H1 (cell line): Measurements from ENCODE around the gene RABEPK. TPM values are rescaled to one million over a fixed set of nuclear protein-coding genes. Genes with fewer than 3 reads are reported as not detected.

ENCODE experiments used
- CTCF ChIA-PET: fragments of 300-600 bp; sonication (Branson Sonifier 250); formaldehyde crosslinking; loops from one replicate; lab custom pipeline; 2021; ENCODE audit not compliant: partially characterized antibody; lab: Charles Lee
- POLR2A ChIA-PET: fragments of 300-600 bp; sonication (Branson Sonifier 250); formaldehyde crosslinking; loops from one replicate; lab custom pipeline; 2021; ENCODE audit warnings: inconsistent platforms; ENCODE audit not compliant: partially characterized antibody; lab: Charles Lee
- DNase-seq, 2 experiments: peaks; one replicate each; pipeline versions ENCODE4 v3.0.0 to v3.0.0-alpha.2; 2010 to 2022; ENCODE audit warnings: low spot score in 2 of 2, low read depth in 1 of 2, mixed read lengths in 1 of 2
- FAIRE-seq: peaks from 2 replicates; lab custom pipeline; 2011; peaks lifted over from hg19 to GRCh38; lab: Jason Lieb, UNC
- H2AFZ ChIP-seq: 2 replicates; pipeline ENCODE4 v1.8.1; 2012; ENCODE audit warnings: low read length, inconsistent platforms
- H2AK5ac ChIP-seq: 2 replicates; pipeline ENCODE4 v1.6.1; 2013; ENCODE audit warnings: low read depth, low read length
- H2BK120ac ChIP-seq: replicated peaks from 2 replicates; pipeline ENCODE3; 2013; ENCODE audit warnings: low read depth, low read length, inconsistent platforms
- H2BK12ac ChIP-seq: 2 replicates; pipeline ENCODE4 v1.6.1; 2013; ENCODE audit warnings: low read depth, low read length
- H2BK15ac ChIP-seq: 2 replicates; pipeline ENCODE4 v1.6.1; 2013; ENCODE audit warnings: low read length
- H2BK20ac ChIP-seq: 2 replicates; pipeline ENCODE4 v1.6.1; 2013; ENCODE audit warnings: low read length
- H2BK5ac ChIP-seq: 2 replicates; pipeline ENCODE4 v1.6.1; 2013; ENCODE audit warnings: low read depth, low read length
- H3K14ac ChIP-seq: 2 replicates; pipeline ENCODE4 v1.6.1; 2013; ENCODE audit warnings: inconsistent platforms; ENCODE audit not compliant: insufficient read length
- H3K18ac ChIP-seq: 2 replicates; pipeline ENCODE4 v1.6.1; 2013; ENCODE audit warnings: low read length; ENCODE audit errors: extremely low read depth
- H3K23ac ChIP-seq: 2 replicates; pipeline ENCODE4 v1.6.1; 2013; ENCODE audit warnings: inconsistent platforms; ENCODE audit not compliant: insufficient read length
- H3K23me2 ChIP-seq: 2 replicates; pipeline ENCODE4 v1.6.1; 2013; ENCODE audit warnings: low read depth, low read length
- H3K27ac ChIP-seq: 2 replicates; pipeline ENCODE4 v1.6.1; 2011; ENCODE audit warnings: low read depth, low read length, inconsistent platforms
- H3K27me3 ChIP-seq, 4 experiments: replicated peaks in 1 of 4; 1 replicate in 1 of 4; 2 replicates in 3 of 4; pipeline versions ENCODE4 v1.6.1 to v1.8.1; 2011 to 2013; ENCODE audit warnings: low read length in 3 of 4, mild to moderate bottlenecking in 3 of 4, inconsistent platforms in 2 of 4, mixed read lengths in 2 of 4, moderate library complexity in 1 of 4; ENCODE audit not compliant: control insufficient read depth in 3 of 4, insufficient read depth in 3 of 4; ENCODE audit errors: extremely low read depth in 1 of 4
- H3K36me3 ChIP-seq, 4 experiments: 2 replicates each; pipeline versions ENCODE4 v1.6.1 to v1.8.1; 2011 to 2013; ENCODE audit warnings: mild to moderate bottlenecking in 4 of 4, low read length in 3 of 4, moderate library complexity in 2 of 4, control low read depth in 1 of 4, inconsistent platforms in 1 of 4; ENCODE audit not compliant: insufficient read depth in 4 of 4, control insufficient read depth in 2 of 4
- H3K4ac ChIP-seq: replicated peaks from 2 replicates; pipeline ENCODE3; 2013; ENCODE audit warnings: low read length, low read depth, mixed read lengths, inconsistent platforms; ENCODE audit not compliant: insufficient read length
- H3K4me1 ChIP-seq, 4 experiments: replicated peaks in 1 of 4; 1 replicate in 1 of 4; 2 replicates in 3 of 4; pipeline versions ENCODE4 v1.6.1 to v1.8.1; 2011 to 2013; ENCODE audit warnings: low read length in 3 of 4, inconsistent platforms in 2 of 4, mixed read lengths in 1 of 4; ENCODE audit not compliant: insufficient read depth in 4 of 4, control insufficient read depth in 3 of 4
- H3K4me2 ChIP-seq, 2 experiments: 2 replicates each; pipeline versions ENCODE4 v1.6.1 to v1.8.1; 2011 to 2013; ENCODE audit warnings: low read depth in 2 of 2, low read length in 2 of 2, control low read depth in 1 of 2, inconsistent platforms in 1 of 2, mild to moderate bottlenecking in 1 of 2; ENCODE audit not compliant: insufficient read depth in 1 of 2
- H3K4me3 ChIP-seq, 4 experiments: fragments of 200-600, 300-600 bp in 1 of 4; sonication (generic), shearing (Covaris generic), sonication (Bioruptor Twin) in 1 of 4; 2 replicates each; pipeline versions ENCODE4 v1.5.1 to v1.8.1; 2011 to 2016; ENCODE audit warnings: low read length in 4 of 4, low read depth in 3 of 4, control low read depth in 2 of 4, inconsistent platforms in 2 of 4, mild to moderate bottlenecking in 2 of 4, mixed read lengths in 1 of 4, moderate library complexity in 1 of 4; ENCODE audit not compliant: insufficient read depth in 2 of 4; ENCODE audit errors: extremely low read depth in 1 of 4
- H3K56ac ChIP-seq: replicated peaks from 2 replicates; pipeline ENCODE3; 2013; ENCODE audit warnings: low read depth, mild to moderate bottlenecking, mixed read lengths, low read length, inconsistent platforms; ENCODE audit not compliant: insufficient read length
- H3K79me1 ChIP-seq: 2 replicates; pipeline ENCODE4 v1.6.1; 2013; ENCODE audit warnings: low read depth, low read length, control low read depth
- H3K79me2 ChIP-seq, 2 experiments: 2 replicates each; pipeline versions ENCODE4 v1.6.1 to v1.8.1; 2012 to 2013; ENCODE audit warnings: low read length in 2 of 2, mild to moderate bottlenecking in 2 of 2, inconsistent platforms in 1 of 2; ENCODE audit not compliant: insufficient read depth in 2 of 2, control insufficient read depth in 1 of 2
- H3K9ac ChIP-seq, 4 experiments: replicated peaks in 1 of 4; 1 replicate in 1 of 4; 2 replicates in 3 of 4; pipeline versions ENCODE4 v1.6.1 to v1.8.1; 2011 to 2013; ENCODE audit warnings: low read depth in 3 of 4, low read length in 3 of 4, control low read depth in 2 of 4, mild to moderate bottlenecking in 2 of 4, moderate library complexity in 2 of 4, inconsistent platforms in 1 of 4; ENCODE audit errors: extremely low read depth in 1 of 4
- H3K9me3 ChIP-seq, 2 experiments: 2 replicates each; pipeline versions ENCODE4 v1.6.1 to v1.8.1; 2012 to 2013; ENCODE audit warnings: mild to moderate bottlenecking in 2 of 2, moderate library complexity in 2 of 2, control low read depth in 1 of 2, inconsistent platforms in 1 of 2, low read depth in 1 of 2, low read length in 1 of 2, mixed read lengths in 1 of 2; ENCODE audit not compliant: insufficient read depth in 2 of 2
- H4K20me1 ChIP-seq, 2 experiments: replicated peaks in 1 of 2; 2 replicates each; pipeline versions ENCODE3 to v1.8.1; 2011 to 2013; ENCODE audit warnings: inconsistent platforms in 2 of 2, low read length in 2 of 2, mild to moderate bottlenecking in 1 of 2; ENCODE audit not compliant: insufficient read depth in 2 of 2, control insufficient read depth in 1 of 2
- H4K5ac ChIP-seq: 2 replicates; pipeline ENCODE4 v1.6.1; 2013; ENCODE audit warnings: low read length, low read depth, mixed read lengths, inconsistent platforms; ENCODE audit not compliant: insufficient read length
- H4K8ac ChIP-seq: 2 replicates; pipeline ENCODE4 v1.8.0; 2013; ENCODE audit warnings: mild to moderate bottlenecking, moderate library complexity, low read length, inconsistent platforms; ENCODE audit not compliant: insufficient read depth; ENCODE audit errors: extremely low read depth
- H4K91ac ChIP-seq: replicated peaks from 2 replicates; pipeline ENCODE3; 2013; ENCODE audit warnings: low read length, mixed read lengths, inconsistent platforms; ENCODE audit not compliant: insufficient read length
- ASH2L ChIP-seq: fragments of 200-600, 300-600 bp; sonication (generic); IDR thresholded peaks from one replicate; pipeline ENCODE4 v1.7.1; 2017; ENCODE audit warnings: low read length
- BCL11A ChIP-seq, 2 experiments: IDR thresholded peaks; one replicate each; pipeline ENCODE4 v1.6.1; 2011; ENCODE audit warnings: low read depth in 2 of 2, low read length in 2 of 2, mild to moderate bottlenecking in 2 of 2
- CEBPB ChIP-seq: IDR thresholded peaks from 2 replicates; pipeline ENCODE4 v1.6.1; 2012; ENCODE audit warnings: low read depth, low read length
- CHD1 ChIP-seq: IDR thresholded peaks from 2 replicates; pipeline ENCODE4 v1.6.1; 2012; ENCODE audit warnings: low read depth, low read length, improper control_type of control experiment
- CTBP2 ChIP-seq: IDR thresholded peaks from 2 replicates; pipeline ENCODE4 v1.7.0; 2011; ENCODE audit warnings: borderline replicate concordance, mild to moderate bottlenecking, moderate library complexity, mixed read lengths, low read length; ENCODE audit not compliant: insufficient read depth, insufficient read length
- EZH2 ChIP-seq: fragments of 200-600 bp; sonication (generic); IDR thresholded peaks from 2 replicates; pipeline ENCODE4 v1.7.1; 2012; ENCODE audit warnings: low read depth, mild to moderate bottlenecking, moderate library complexity, low read length, inconsistent platforms; ENCODE audit not compliant: severe bottlenecking
- HDAC6 ChIP-seq: IDR thresholded peaks from one replicate; pipeline ENCODE4 v1.7.1; 2012; ENCODE audit warnings: low read depth, mild to moderate bottlenecking, inconsistent platforms, low read length, moderate library complexity
- POLR2A ChIP-seq, 2 experiments: IDR thresholded peaks; 1 replicate in 1 of 2; 2 replicates in 1 of 2; pipeline ENCODE4 v1.6.1; 2011; ENCODE audit warnings: low read depth in 2 of 2, low read length in 2 of 2, mild to moderate bottlenecking in 2 of 2; ENCODE audit errors: control extremely low read depth in 1 of 2
- POLR2AphosphoS5 ChIP-seq: IDR thresholded peaks from 2 replicates; pipeline ENCODE4 v1.6.1; 2011; ENCODE audit warnings: low read depth, low read length
- POU5F1 ChIP-seq: IDR thresholded peaks from 2 replicates; pipeline ENCODE4 v1.6.1; 2011; ENCODE audit warnings: low read depth, mild to moderate bottlenecking, low read length, moderate library complexity
- RAD21 ChIP-seq, 2 experiments: IDR thresholded peaks in 1 of 2; conservative IDR thresholded peaks in 1 of 2; 2 replicates each; pipeline ENCODE4 v1.6.1; 2011; ENCODE audit warnings: low read depth in 2 of 2, low read length in 2 of 2, improper control_type of control experiment in 1 of 2, inconsistent platforms in 1 of 2, mild to moderate bottlenecking in 1 of 2, moderate library complexity in 1 of 2
- RNF2 ChIP-seq: fragments of 200-900, 300-1000 bp; sonication (generic); IDR thresholded peaks from 2 replicates; pipeline ENCODE4 v1.7.1; 2016; ENCODE audit warnings: borderline replicate concordance, low read depth, mild to moderate bottlenecking, antibody characterized with exemption, low read length; ENCODE audit not compliant: poor library complexity, severe bottlenecking; ENCODE audit errors: missing control alignments
- SIRT6 ChIP-seq: IDR thresholded peaks from one replicate; pipeline ENCODE4 v1.7.1; 2012; ENCODE audit warnings: low read length, inconsistent platforms
- WGBS, 2 experiments: shearing (Covaris generic) in 1 of 2; methylation state at CpG; one replicate each; pipeline versions ENCODE4 v1.1.6 to v1.1.7; 2013 to 2015; ENCODE audit warnings: low lambda C conversion rate in 2 of 2, mixed read lengths in 2 of 2, inconsistent platforms in 1 of 2, low coverage in 1 of 2, missing lambda C conversion rate in 1 of 2; ENCODE audit not compliant: insufficient replicate concordance in 2 of 2, insufficient coverage in 1 of 2, insufficient read length in 1 of 2; ENCODE audit errors: extremely low coverage in 1 of 2, missing lambda C conversion rate in 1 of 2; 5-methylcytosine and 5-hydroxymethylcytosine counted together
- polyA plus RNA-seq, 7 experiments: library from polyadenylated mRNA; depleted of rRNA in 3 of 7; stranded (reverse) in 5 of 7; unstranded in 2 of 7; fragments of >200 nt in 5 of 7; fragments of 200-250 nt in 2 of 7; gene quantifications; 1 replicate in 5 of 7; 2 replicates in 1 of 7; 4 replicates in 1 of 7; pipeline versions ENCODE4 v1.2.1 to v1.2.3, GENCODE V29; 2011 to 2013; ENCODE audit warnings: missing spikeins in 2 of 7, mixed read lengths in 2 of 7
- total RNA-seq: library from RNA; stranded (reverse); fragmentation: NEBNext Ultra II Directional; extraction: Animal tissue kit (Norgen Biotek cat#: 25700); gene quantifications from 2 replicates; pipeline ENCODE4 v1.2.1, GENCODE V29; 2021
- TF ChIP-seq, protein P1 (sequence below): IDR thresholded peaks from 2 replicates; pipeline ENCODE4 v1.6.1; 2012; ENCODE audit warnings: inconsistent platforms

RABEPK gene
- total and polyA plus RNA-seq, 2 of the 8 experiments (the other 6 are each of a cell fraction or from before 2014, with no cell fraction given): 26.3 to 34.3 TPM

DNA sequence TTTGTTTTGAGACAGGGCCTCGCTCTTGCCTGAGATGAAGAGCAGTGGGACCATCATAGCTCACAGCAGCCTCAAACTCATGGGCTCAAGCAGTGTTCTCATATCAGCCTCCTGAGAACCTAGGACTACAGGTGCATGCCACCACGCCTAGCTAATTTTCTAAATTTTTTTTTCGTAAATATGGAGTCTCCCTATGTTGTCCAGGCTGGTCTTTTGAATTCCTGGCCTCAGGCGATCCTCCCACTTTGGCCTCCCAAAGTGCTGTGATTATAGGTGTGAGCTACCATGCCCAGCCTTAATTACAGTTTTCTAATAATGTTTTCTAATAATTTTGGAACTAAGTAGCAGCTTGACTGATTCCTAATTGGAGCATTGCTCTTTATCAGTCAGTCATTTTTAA lies 76.4 kb downstream of the RABEPK start:
- DNase-seq (no peak), FAIRE-seq (no peak)
- Histone ChIP-seq H2AK5ac (no peak overlapping the region), H3K27ac (no peak overlapping the region), H3K23me2 (no peaks in the 10 kb centered on the region), H4K20me1 (no peaks in the 10 kb centered on the region), H4K5ac (no peak overlapping the region), H3K4me3 (no peak overlapping the region), H3K23ac (no peak overlapping the region), H3K79me2 (peaks cover 0 to 58% of the 10 kb centered on the region in 2 experiments; a peak in 2 of 4 replicates), H3K9me3 (no peaks in the 10 kb centered on the region), H3K79me1 (peaks cover 7% of the 10 kb centered on the region), H3K4me1 (peaks cover 0 to 4% (median 2%) of the 10 kb centered on the region in 4 experiments; a peak in 3 of 7 replicates), H2AFZ (no peak overlapping the region), H2BK15ac (no peak overlapping the region), H2BK5ac (no peak overlapping the region), H2BK120ac (no peak overlapping the region), H3K27me3 (no peaks in the 10 kb centered on the region), H2BK12ac (no peak overlapping the region), H3K18ac (no peak overlapping the region), H3K9ac (no peak overlapping the region), H4K91ac (no peak overlapping the region), H3K14ac (no peak overlapping the region), H3K4ac (no peak overlapping the region), H3K4me2 (no peak overlapping the region), H3K56ac (no peak overlapping the region), H4K8ac (no peak overlapping the region), H3K36me3 (no peaks in the 10 kb centered on the region), H2BK20ac (no peak overlapping the region)
- POLR2A ChIA-PET: interaction anchor here (1.1 to 1.3 kb wide), 2 partner anchors 15 to 36 kb away, joined by 4 to 6 read pairs; partner anchors contain the start of genes GAPVD1 and HSPA5
- WGBS, 2 experiments: 90% methylated on average over 4 of the region's 4 CpGs; no CpG with 5 or more reads in 1 of the 2 experiments
- CTCF ChIA-PET: interaction anchor here (1.4 kb wide), 1 partner anchor 24 kb away, joined by 3 read pairs; no protein-coding TSS in a partner anchor
- TF ChIP-seq ASH2L (no peak), POU5F1 (no peak), RNF2 (no peak), CTBP2 (no peak), RAD21 (IDR thresholded peaks at IDR 0.05 in 1 of 2, conservative IDR thresholded peaks at IDR 0.05 in 1 of 2; ENCODE audit: low read depth in 2 of 2, low read length in 2 of 2) (no peak), POLR2AphosphoS5 (no peak), SIRT6 (no peak), CEBPB (no peak), CHD1 (no peak), HDAC6 (no peak), BCL11A (IDR thresholded peaks at IDR 0.05; ENCODE audit: low read depth in 2 of 2, low read length in 2 of 2) (no peak), EZH2 (no peak), POLR2A (IDR thresholded peaks at IDR 0.05; ENCODE audit: control extremely low read depth in 1 of 2, low read depth in 2 of 2, low read length in 2 of 2) (no peak)
- TF ChIP-seq, protein P1, sequence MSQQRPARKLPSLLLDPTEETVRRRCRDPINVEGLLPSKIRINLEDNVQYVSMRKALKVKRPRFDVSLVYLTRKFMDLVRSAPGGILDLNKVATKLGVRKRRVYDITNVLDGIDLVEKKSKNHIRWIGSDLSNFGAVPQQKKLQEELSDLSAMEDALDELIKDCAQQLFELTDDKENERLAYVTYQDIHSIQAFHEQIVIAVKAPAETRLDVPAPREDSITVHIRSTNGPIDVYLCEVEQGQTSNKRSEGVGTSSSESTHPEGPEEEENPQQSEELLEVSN: no peak
